Measurements from ENCODE around the gene EXOC3L2. TPM values are rescaled to one million over a fixed set of nuclear protein-coding genes. Genes with fewer than 3 reads are reported as not detected.

The EXOC3L2 gene
- total RNA-seq, 1 donor from 2014 or later, result 5.5 TPM

GRCh38 chr19:45217193-45217956 lies 27.8 kb downstream of the EXOC3L2 start:
- Mint-ChIP-seq H3K27ac (ENCODE audit: unreplicated experiment) (no peak overlapping the region), H3K4me1 (ENCODE audit: unreplicated experiment) (peaks cover 16% of the 10 kb centered on the region), H3K36me3 (ENCODE audit: low read depth, unreplicated experiment) (no peaks in the 10 kb centered on the region), H3K9me3 (ENCODE audit: unreplicated experiment) (no peaks in the 10 kb centered on the region), H3K27me3 (ENCODE audit: unreplicated experiment) (peaks cover 16% of the 10 kb centered on the region), H3K4me3 (ENCODE audit: unreplicated experiment) (no peak overlapping the region)
- TF ChIP-seq CTCF (IDR thresholded peaks at IDR 0.05; ENCODE audit: unreplicated experiment), result no peak
- DNase-seq (ENCODE audit: low spot score), result peak; percentile 25

- TF ChIP-seq CTCF (IDR thresholded peaks at IDR 0.05; ENCODE audit: unreplicated experiment), result no peak
- Mint-ChIP-seq H3K4me3 (ENCODE audit: unreplicated experiment) (no peak overlapping the region), H3K9me3 (ENCODE audit: unreplicated experiment) (no peaks in the 10 kb centered on the region), H3K27ac (ENCODE audit: unreplicated experiment) (no peak overlapping the region), H3K4me1 (ENCODE audit: unreplicated experiment) (peaks cover 18% of the 10 kb centered on the region), H3K36me3 (ENCODE audit: low read depth, unreplicated experiment) (no peaks in the 10 kb centered on the region), H3K27me3 (ENCODE audit: unreplicated experiment) (peaks cover 16% of the 10 kb centered on the region)
- no peak for DNase-seq (ENCODE audit: low spot score)
Observed at GRCh38 chr19:45216667-45217066, 28.5 kb downstream of the EXOC3L2 start.

- Mint-ChIP-seq H3K36me3 (ENCODE audit: low read depth, unreplicated experiment) (no peaks in the 10 kb centered on the region), H3K27ac (ENCODE audit: unreplicated experiment) (peak overlapping the region; percentile 32), H3K4me1 (ENCODE audit: unreplicated experiment) (peaks cover 25% of the 10 kb centered on the region), H3K9me3 (ENCODE audit: unreplicated experiment) (no peaks in the 10 kb centered on the region), H3K4me3 (ENCODE audit: unreplicated experiment) (peak overlapping the region; percentile 53), H3K27me3 (ENCODE audit: unreplicated experiment) (peaks cover 14% of the 10 kb centered on the region)
- DNase-seq (ENCODE audit: low spot score), result peak; percentile 60
- TF ChIP-seq CTCF (IDR thresholded peaks at IDR 0.05; ENCODE audit: unreplicated experiment), result no peak
Observed at GRCh38 chr19:45215391-45216191, 29.6 kb downstream of the EXOC3L2 start.

- H3K9me3 Mint-ChIP-seq (ENCODE audit: unreplicated experiment), result no peaks in the 10 kb centered on the region
- H3K27ac Mint-ChIP-seq (ENCODE audit: unreplicated experiment), result no peak overlapping the region
- H3K4me3 Mint-ChIP-seq (ENCODE audit: unreplicated experiment), result no peak overlapping the region
- H3K27me3 Mint-ChIP-seq (ENCODE audit: unreplicated experiment), result peaks cover 8% of the 10 kb centered on the region
- H3K36me3 Mint-ChIP-seq (ENCODE audit: low read depth, unreplicated experiment), result no peaks in the 10 kb centered on the region
- TF ChIP-seq CTCF (IDR thresholded peaks at IDR 0.05; ENCODE audit: unreplicated experiment), result no peak
- DNase-seq (ENCODE audit: low spot score), result no peak
- H3K4me1 Mint-ChIP-seq (ENCODE audit: unreplicated experiment), result peaks cover 20% of the 10 kb centered on the region
Observed at GRCh38 chr19:45213031-45213430, 32.2 kb downstream of the EXOC3L2 start.
